ENCODE data around the gene ZNF552.
"Not testable (repeated sequence)": the region's sequence is repeated elsewhere in the genome, so short reads cannot be mapped to it uniquely, and the experiment has no call there.

The ZNF552 gene
- 10.2 to 12.1 (median 11.8) reads per million in 3 donors for total RNA-seq

GRCh38 chr19:57814505-57815246, at the start of gene ZNF552:
TSS of gene ZNF552 (minus strand) at chr19:57814913. CDS start at chr19:57814743, 170 bp downstream.
- Histone ChIP-seq H3K27ac (ENCODE audit: insufficient read depth, low read length, poor library complexity, severe bottlenecking) (peak within 1 kb of the TSS; percentile 79), H3K9me3 (ENCODE audit: control insufficient read depth, low read length) (no peaks in the 10 kb centered on the region), H3K27me3 (replicated peaks; ENCODE audit: control insufficient read depth, insufficient read depth, low read length, poor library complexity, severe bottlenecking) (no peaks in the 10 kb centered on the region), H3K36me3 (ENCODE audit: control insufficient read depth, insufficient read depth, low read length) (peaks cover 8% of the 10 kb centered on the region), H3K4me1 (ENCODE audit: control insufficient read depth, insufficient read depth, low read length, poor library complexity, severe bottlenecking) (peaks cover 23% of the 10 kb centered on the region), H3K4me3 (ENCODE audit: insufficient read depth, low read depth, low read length, poor library complexity, severe bottlenecking) (peak within 1 kb of the TSS; percentile 99)
- DNase-seq = peak; percentile 62 to 73 (median 66)

- Histone ChIP-seq H3K9me3 (ENCODE audit: control insufficient read depth, low read length) (peaks cover 26% of the 10 kb centered on the region), H3K36me3 (ENCODE audit: control insufficient read depth, insufficient read depth, low read length) (peaks cover 71% of the 10 kb centered on the region)
- H3K27me3 ChIP-seq (replicated peaks; ENCODE audit: control insufficient read depth, insufficient read depth, low read length, poor library complexity, severe bottlenecking); H3K4me3 ChIP-seq (ENCODE audit: insufficient read depth, low read depth, low read length, poor library complexity, severe bottlenecking); H3K27ac ChIP-seq (ENCODE audit: insufficient read depth, low read length, poor library complexity, severe bottlenecking); DNase-seq; H3K4me1 ChIP-seq (ENCODE audit: control insufficient read depth, insufficient read depth, low read length, poor library complexity, severe bottlenecking): not testable (repeated sequence)
Observed at GRCh38 chr19:57862351-57862750, 47.6 kb upstream of the ZNF552 start.

GRCh38 chr19:57854117-57854516, 39.4 kb upstream of the ZNF552 start:
- H3K27ac ChIP-seq (ENCODE audit: insufficient read depth, low read length, poor library complexity, severe bottlenecking); DNase-seq; H3K4me3 ChIP-seq (ENCODE audit: insufficient read depth, low read depth, low read length, poor library complexity, severe bottlenecking); H3K27me3 ChIP-seq (replicated peaks; ENCODE audit: control insufficient read depth, insufficient read depth, low read length, poor library complexity, severe bottlenecking); H3K9me3 ChIP-seq (ENCODE audit: control insufficient read depth, low read length); H3K4me1 ChIP-seq (ENCODE audit: control insufficient read depth, insufficient read depth, low read length, poor library complexity, severe bottlenecking): not testable (repeated sequence)
- H3K36me3 ChIP-seq (ENCODE audit: control insufficient read depth, insufficient read depth, low read length) = peaks cover 20% of the 10 kb centered on the region

- H3K9me3 ChIP-seq (ENCODE audit: control insufficient read depth, low read length); H3K27me3 ChIP-seq (replicated peaks; ENCODE audit: control insufficient read depth, insufficient read depth, low read length, poor library complexity, severe bottlenecking); H3K36me3 ChIP-seq (ENCODE audit: control insufficient read depth, insufficient read depth, low read length); H3K4me1 ChIP-seq (ENCODE audit: control insufficient read depth, insufficient read depth, low read length, poor library complexity, severe bottlenecking); H3K4me3 ChIP-seq (ENCODE audit: insufficient read depth, low read depth, low read length, poor library complexity, severe bottlenecking); H3K27ac ChIP-seq (ENCODE audit: insufficient read depth, low read length, poor library complexity, severe bottlenecking); DNase-seq: not testable (repeated sequence)
Observed at GRCh38 chr19:57851812-57852603, 37.3 kb upstream of the ZNF552 start.

- no peaks in the 10 kb centered on the region for H3K36me3 ChIP-seq (ENCODE audit: control insufficient read depth, insufficient read depth, low read length)
- H3K4me3 ChIP-seq (ENCODE audit: insufficient read depth, low read depth, low read length, poor library complexity, severe bottlenecking) = peak overlapping the region; percentile 60
- no peaks in the 10 kb centered on the region for H3K27me3 ChIP-seq (replicated peaks; ENCODE audit: control insufficient read depth, insufficient read depth, low read length, poor library complexity, severe bottlenecking)
- DNase-seq = no peak
- H3K27ac ChIP-seq (ENCODE audit: insufficient read depth, low read length, poor library complexity, severe bottlenecking) = peak overlapping the region; percentile 77
- H3K9me3 ChIP-seq (ENCODE audit: control insufficient read depth, low read length) = no peaks in the 10 kb centered on the region
- H3K4me1 ChIP-seq (ENCODE audit: control insufficient read depth, insufficient read depth, low read length, poor library complexity, severe bottlenecking) = peaks cover 7% of the 10 kb centered on the region
Observed at GRCh38 chr19:57850553-57851017, 35.9 kb upstream of the ZNF552 start.

GRCh38 chr19:57849666-57850473, 35.2 kb upstream of the ZNF552 start, which contains the start of gene ZNF587:
TSS of gene ZNF587 (plus strand) at chr19:57849859. CDS start at chr19:57850039, 180 bp downstream.
- Histone ChIP-seq H3K27ac (ENCODE audit: insufficient read depth, low read length, poor library complexity, severe bottlenecking) (peak within 1 kb of the TSS; percentile 77), H3K4me3 (ENCODE audit: insufficient read depth, low read depth, low read length, poor library complexity, severe bottlenecking) (peak within 1 kb of the TSS; percentile 60)
- H3K27me3 ChIP-seq (replicated peaks; ENCODE audit: control insufficient read depth, insufficient read depth, low read length, poor library complexity, severe bottlenecking); H3K36me3 ChIP-seq (ENCODE audit: control insufficient read depth, insufficient read depth, low read length); H3K9me3 ChIP-seq (ENCODE audit: control insufficient read depth, low read length); H3K4me1 ChIP-seq (ENCODE audit: control insufficient read depth, insufficient read depth, low read length, poor library complexity, severe bottlenecking): not testable (repeated sequence)
- peak; percentile 73 to 79 (median 75) for DNase-seq

GRCh38 chr19:57849162-57849665, 34.5 kb upstream of the ZNF552 start:
- H3K9me3 ChIP-seq (ENCODE audit: control insufficient read depth, low read length); H3K36me3 ChIP-seq (ENCODE audit: control insufficient read depth, insufficient read depth, low read length); H3K27me3 ChIP-seq (replicated peaks; ENCODE audit: control insufficient read depth, insufficient read depth, low read length, poor library complexity, severe bottlenecking); DNase-seq; H3K4me1 ChIP-seq (ENCODE audit: control insufficient read depth, insufficient read depth, low read length, poor library complexity, severe bottlenecking): not testable (repeated sequence)
- Histone ChIP-seq H3K27ac (ENCODE audit: insufficient read depth, low read length, poor library complexity, severe bottlenecking) (peak overlapping the region; percentile 77), H3K4me3 (ENCODE audit: insufficient read depth, low read depth, low read length, poor library complexity, severe bottlenecking) (peak overlapping the region; percentile 60)

- DNase-seq; H3K9me3 ChIP-seq (ENCODE audit: control insufficient read depth, low read length); H3K27me3 ChIP-seq (replicated peaks; ENCODE audit: control insufficient read depth, insufficient read depth, low read length, poor library complexity, severe bottlenecking); H3K36me3 ChIP-seq (ENCODE audit: control insufficient read depth, insufficient read depth, low read length); H3K4me3 ChIP-seq (ENCODE audit: insufficient read depth, low read depth, low read length, poor library complexity, severe bottlenecking); H3K4me1 ChIP-seq (ENCODE audit: control insufficient read depth, insufficient read depth, low read length, poor library complexity, severe bottlenecking); H3K27ac ChIP-seq (ENCODE audit: insufficient read depth, low read length, poor library complexity, severe bottlenecking): not testable (repeated sequence)
Observed at GRCh38 chr19:57847164-57847563, 32.5 kb upstream of the ZNF552 start.

GRCh38 chr19:57841122-57841763, 26.5 kb upstream of the ZNF552 start:
- no peaks in the 10 kb centered on the region for H3K4me1 ChIP-seq (ENCODE audit: control insufficient read depth, insufficient read depth, low read length, poor library complexity, severe bottlenecking)
- no peak overlapping the region for H3K27ac ChIP-seq (ENCODE audit: insufficient read depth, low read length, poor library complexity, severe bottlenecking)
- no peak overlapping the region for H3K4me3 ChIP-seq (ENCODE audit: insufficient read depth, low read depth, low read length, poor library complexity, severe bottlenecking)
- H3K9me3 ChIP-seq (ENCODE audit: control insufficient read depth, low read length) = no peaks in the 10 kb centered on the region
- peaks cover 10% of the 10 kb centered on the region for H3K36me3 ChIP-seq (ENCODE audit: control insufficient read depth, insufficient read depth, low read length)
- H3K27me3 ChIP-seq (replicated peaks; ENCODE audit: control insufficient read depth, insufficient read depth, low read length, poor library complexity, severe bottlenecking) = no peaks in the 10 kb centered on the region
- DNase-seq = no peak
